ENCODE measurements around the gene SPEG. TPM values are rescaled to one million over a fixed set of nuclear protein-coding genes. Genes with fewer than 3 reads are reported as not detected.

Gene SPEG
- total RNA-seq, 1 experiment from 2014 or later, result 30.7 TPM

DNA sequence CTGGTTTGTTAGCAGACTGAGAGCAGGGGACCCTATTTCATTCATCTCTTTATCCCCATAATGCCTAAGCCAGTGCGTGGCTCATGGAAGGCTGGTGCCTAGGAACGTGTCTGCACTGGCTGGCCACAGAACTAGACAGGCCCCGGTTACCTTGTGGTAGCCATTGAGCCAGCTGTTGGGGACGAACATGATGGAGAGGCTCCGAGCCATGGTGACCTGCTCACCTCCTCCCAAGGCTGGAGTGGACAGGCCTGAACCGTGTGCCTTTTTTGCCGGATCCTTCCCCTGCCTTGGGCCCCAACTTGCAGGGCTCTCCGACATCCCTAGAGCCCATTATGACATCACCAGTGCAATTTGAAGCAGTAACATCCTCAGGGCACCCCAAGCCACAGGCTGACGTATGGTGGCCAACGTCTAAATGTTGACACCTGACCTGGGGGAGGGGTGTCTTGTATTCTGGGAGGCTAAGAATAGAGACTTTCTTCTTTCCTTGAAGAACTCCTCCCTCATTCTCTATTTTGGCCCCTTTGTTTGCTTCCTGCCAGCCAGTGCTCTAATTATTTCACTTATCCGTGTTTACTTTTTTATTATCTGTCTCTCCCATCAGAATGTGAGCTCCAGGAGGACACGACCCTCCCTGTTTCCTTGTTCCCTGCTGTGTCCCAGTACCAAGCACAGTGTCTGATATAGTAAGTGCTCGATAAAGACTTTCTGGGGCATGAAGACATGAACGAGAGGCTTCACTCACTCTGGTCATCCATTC, 34.7 kb upstream of the SPEG start:
- Histone ChIP-seq H3K9me3 (ENCODE audit: low read length) (no peaks in the 10 kb centered on the region), H3K9me2 (replicated peaks; ENCODE audit: low read length) (no peaks in the 10 kb centered on the region), H3F3A (ENCODE audit: low read length, unreplicated experiment) (peaks cover 7% of the 10 kb centered on the region), H3K27me3 (ENCODE audit: low read length) (no peaks in the 10 kb centered on the region), H3K79me2 (ENCODE audit: low read length) (no peaks in the 10 kb centered on the region), H3K4me2 (ENCODE audit: low read length) (peak overlapping the region; percentile 83), H3K9ac (ENCODE audit: low read length) (peak overlapping the region; percentile 31; the same call in 1 of the 2 replicates), H3K36me3 (ENCODE audit: low read depth, low read length) (no peaks in the 10 kb centered on the region), H3K27ac (ENCODE audit: low read length) (peak overlapping the region; percentile 85), H2AFZ (ENCODE audit: low read length) (no peak overlapping the region), H3K4me3 (ENCODE audit: low read length) (peak overlapping the region; percentile 37; the same call in 1 of the 2 replicates), H3K4me1 (ENCODE audit: insufficient read depth, low read length) (peaks cover 42% of the 10 kb centered on the region), H4K20me1 (ENCODE audit: low read length) (no peaks in the 10 kb centered on the region)
- ChIA-PET POLR2A (ENCODE audit: unreplicated experiment) (no interaction called here), CTCF (interaction anchor here (0.7 to 1.4 kb wide), 3 partner anchors 12 to 130 kb away, joined by 3 to 13 read pairs (median 6); partner anchors contain the start of gene DNPEP)
- intact Hi-C loops (cut with micrococcal nuclease), result no loop called here
- ATAC-seq (no peak), DNase-seq (no peak)
- TF ChIP-seq EZH2 (IDR thresholded peaks at IDR 0.05; ENCODE audit: low read length, unreplicated experiment) (no peak), EZH2phosphoT487 (IDR thresholded peaks at IDR 0.05; ENCODE audit: borderline replicate concordance, low read length) (no peak)
- TF ChIP-seq, protein P1, sequence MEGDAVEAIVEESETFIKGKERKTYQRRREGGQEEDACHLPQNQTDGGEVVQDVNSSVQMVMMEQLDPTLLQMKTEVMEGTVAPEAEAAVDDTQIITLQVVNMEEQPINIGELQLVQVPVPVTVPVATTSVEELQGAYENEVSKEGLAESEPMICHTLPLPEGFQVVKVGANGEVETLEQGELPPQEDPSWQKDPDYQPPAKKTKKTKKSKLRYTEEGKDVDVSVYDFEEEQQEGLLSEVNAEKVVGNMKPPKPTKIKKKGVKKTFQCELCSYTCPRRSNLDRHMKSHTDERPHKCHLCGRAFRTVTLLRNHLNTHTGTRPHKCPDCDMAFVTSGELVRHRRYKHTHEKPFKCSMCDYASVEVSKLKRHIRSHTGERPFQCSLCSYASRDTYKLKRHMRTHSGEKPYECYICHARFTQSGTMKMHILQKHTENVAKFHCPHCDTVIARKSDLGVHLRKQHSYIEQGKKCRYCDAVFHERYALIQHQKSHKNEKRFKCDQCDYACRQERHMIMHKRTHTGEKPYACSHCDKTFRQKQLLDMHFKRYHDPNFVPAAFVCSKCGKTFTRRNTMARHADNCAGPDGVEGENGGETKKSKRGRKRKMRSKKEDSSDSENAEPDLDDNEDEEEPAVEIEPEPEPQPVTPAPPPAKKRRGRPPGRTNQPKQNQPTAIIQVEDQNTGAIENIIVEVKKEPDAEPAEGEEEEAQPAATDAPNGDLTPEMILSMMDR (conservative IDR thresholded peaks at IDR 0.05; ENCODE audit: low read depth, low read length), result no peak
- BruUV-seq (replicated peaks), result no TSS peak

DNA sequence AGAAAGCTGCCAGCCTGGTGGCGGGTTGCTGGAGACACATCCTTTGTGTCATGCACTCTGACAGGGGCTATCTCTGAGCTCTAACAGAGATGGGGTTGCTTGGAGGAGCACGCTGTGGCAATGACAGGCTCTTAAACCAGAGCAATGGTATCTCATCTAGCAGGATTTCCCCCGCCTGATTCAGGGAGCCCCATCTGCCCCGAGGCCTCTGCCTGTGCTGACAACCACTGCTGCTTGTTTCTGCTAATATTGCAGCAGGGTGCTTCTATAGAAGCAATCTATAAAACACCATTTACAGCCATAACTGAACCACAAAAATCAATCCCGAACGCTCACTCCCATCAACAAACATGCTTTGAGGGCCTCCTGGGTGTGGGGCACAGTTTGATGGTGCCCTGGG, 34.1 kb upstream of the SPEG start:
- intact Hi-C loops (cut with micrococcal nuclease), result no loop called here
- DNase-seq (no peak), ATAC-seq (no peak)
- no peak overlapping the region for H3K9ac ChIP-seq (ENCODE audit: low read length)
- no peak overlapping the region for H3K4me2 ChIP-seq (ENCODE audit: low read length)
- ChIA-PET POLR2A (ENCODE audit: unreplicated experiment) (no interaction called here), CTCF (interaction anchor here (0.7 kb wide), 1 partner anchor 13 kb away, joined by 3 read pairs; the partner anchor contains the start of gene DNPEP)
- H3K79me2 ChIP-seq (ENCODE audit: low read length), result no peaks in the 10 kb centered on the region
- no peak overlapping the region for H3K4me3 ChIP-seq (ENCODE audit: low read length)
- H3K4me1 ChIP-seq (ENCODE audit: insufficient read depth, low read length), result peaks cover 42% of the 10 kb centered on the region
- TF ChIP-seq EZH2 (IDR thresholded peaks at IDR 0.05; ENCODE audit: low read length, unreplicated experiment), result no peak
- no peak for TF ChIP-seq EZH2phosphoT487 (IDR thresholded peaks at IDR 0.05; ENCODE audit: borderline replicate concordance, low read length)
- TF ChIP-seq, protein P1 (conservative IDR thresholded peaks at IDR 0.05; ENCODE audit: low read depth, low read length), result no peak
- no peak overlapping the region for H2AFZ ChIP-seq (ENCODE audit: low read length)
- H3F3A ChIP-seq (ENCODE audit: low read length, unreplicated experiment), result peaks cover 7% of the 10 kb centered on the region
- H3K27ac ChIP-seq (ENCODE audit: low read length), result no peak overlapping the region
- no peaks in the 10 kb centered on the region for H3K27me3 ChIP-seq (ENCODE audit: low read length)
- H3K9me2 ChIP-seq (replicated peaks; ENCODE audit: low read length), result no peaks in the 10 kb centered on the region
- H3K9me3 ChIP-seq (ENCODE audit: low read length), result no peaks in the 10 kb centered on the region
- no peaks in the 10 kb centered on the region for H3K36me3 ChIP-seq (ENCODE audit: low read depth, low read length)
- H4K20me1 ChIP-seq (ENCODE audit: low read length), result no peaks in the 10 kb centered on the region
- BruUV-seq (replicated peaks), result no TSS peak

DNA sequence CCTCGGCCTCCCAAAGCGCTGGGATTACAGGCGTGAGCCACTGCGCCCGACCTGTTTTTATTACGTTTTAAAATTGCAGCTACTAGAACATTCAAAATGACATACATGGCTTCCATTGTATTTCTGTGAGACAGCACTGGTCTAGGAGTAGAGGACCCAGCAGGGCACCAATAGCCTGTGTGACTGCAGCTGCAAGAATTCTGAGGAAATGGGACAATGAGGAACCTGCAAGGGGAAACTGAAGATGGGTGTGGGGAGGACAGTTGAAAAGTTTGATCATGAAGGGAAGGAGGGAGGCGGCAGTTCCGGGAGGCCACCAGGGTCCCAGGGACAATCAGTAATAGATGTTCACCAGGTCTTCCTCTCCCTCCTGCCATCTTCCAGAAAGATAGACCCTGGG, 33.0 kb upstream of the SPEG start:
- Histone ChIP-seq H3K27ac (ENCODE audit: low read length) (no peak overlapping the region), H3K9me2 (replicated peaks; ENCODE audit: low read length) (no peaks in the 10 kb centered on the region), H3K4me3 (ENCODE audit: low read length) (no peak overlapping the region), H3K4me1 (ENCODE audit: insufficient read depth, low read length) (peaks cover 42% of the 10 kb centered on the region), H3K9ac (ENCODE audit: low read length) (no peak overlapping the region), H3K27me3 (ENCODE audit: low read length) (no peaks in the 10 kb centered on the region), H3K36me3 (ENCODE audit: low read depth, low read length) (no peaks in the 10 kb centered on the region), H2AFZ (ENCODE audit: low read length) (no peak overlapping the region), H3K4me2 (ENCODE audit: low read length) (no peak overlapping the region), H3K9me3 (ENCODE audit: low read length) (no peaks in the 10 kb centered on the region), H3K79me2 (ENCODE audit: low read length) (no peaks in the 10 kb centered on the region), H3F3A (ENCODE audit: low read length, unreplicated experiment) (peaks cover 7% of the 10 kb centered on the region), H4K20me1 (ENCODE audit: low read length) (no peaks in the 10 kb centered on the region)
- BruUV-seq (replicated peaks), result no TSS peak
- no peak for ATAC-seq
- POLR2A ChIA-PET (ENCODE audit: unreplicated experiment), result no interaction called here
- intact Hi-C loops (cut with micrococcal nuclease), result loop anchor here (2.0 kb wide), 1 partner anchor 51 kb away; no protein-coding TSS in a partner anchor
- DNase-seq, result no peak
- CTCF ChIA-PET, result interaction anchor here (0.5 to 2.3 kb wide), 2 partner anchors 14 to 128 kb away, joined by 6 to 21 read pairs; partner anchors contain the start of gene DNPEP
- TF ChIP-seq, protein P1 (conservative IDR thresholded peaks at IDR 0.05; ENCODE audit: low read depth, low read length), result no peak
- TF ChIP-seq EZH2 (IDR thresholded peaks at IDR 0.05; ENCODE audit: low read length, unreplicated experiment), result no peak
- TF ChIP-seq EZH2phosphoT487 (IDR thresholded peaks at IDR 0.05; ENCODE audit: borderline replicate concordance, low read length), result no peak

Measured in PC-3 (cell line).